ENCODE measurements around the gene KCNN3. TPM values are rescaled to one million over a fixed set of nuclear protein-coding genes. Genes with fewer than 3 reads are reported as not detected.

Gene KCNN3
- total RNA-seq, 1 donor = 0.09 TPM

- DNase-seq (ENCODE audit: low read depth) = no peak
- TF ChIP-seq CTCF (IDR thresholded peaks at IDR 0.05; ENCODE audit: insufficient read depth, low read length) = no peak
- no peak overlapping the region for H3K4me3 ChIP-seq (ENCODE audit: low read depth, low read length)
These were observed 116.7 kb downstream of the KCNN3 start for GRCh38 chr1:154753426-154753825.

- DNase-seq (ENCODE audit: low read depth) = no peak
- no peak overlapping the region for H3K4me3 ChIP-seq (ENCODE audit: low read depth, low read length)
- TF ChIP-seq CTCF (IDR thresholded peaks at IDR 0.05; ENCODE audit: insufficient read depth, low read length) = no peak
These were observed 117.6 kb downstream of the KCNN3 start for GRCh38 chr1:154752273-154753030.

- no peak overlapping the region for H3K4me3 ChIP-seq (ENCODE audit: low read depth, low read length)
- peak; percentile 90 for DNase-seq (ENCODE audit: low read depth)
- TF ChIP-seq CTCF (IDR thresholded peaks at IDR 0.05; ENCODE audit: insufficient read depth, low read length) = no peak
These were observed 118.4 kb downstream of the KCNN3 start for GRCh38 chr1:154751690-154752089.

GRCh38 chr1:154750681-154751665, 119.1 kb downstream of the KCNN3 start:
- no peak for TF ChIP-seq CTCF (IDR thresholded peaks at IDR 0.05; ENCODE audit: insufficient read depth, low read length)
- no peak overlapping the region for H3K4me3 ChIP-seq (ENCODE audit: low read depth, low read length)
- DNase-seq (ENCODE audit: low read depth) = no peak

GRCh38 chr1:154749078-154749760, 120.9 kb downstream of the KCNN3 start:
- TF ChIP-seq CTCF (IDR thresholded peaks at IDR 0.05; ENCODE audit: insufficient read depth, low read length) = peak; percentile 37
- no peak overlapping the region for H3K4me3 ChIP-seq (ENCODE audit: low read depth, low read length)
- DNase-seq (ENCODE audit: low read depth) = peak; percentile 61

GRCh38 chr1:154748405-154748775, 121.7 kb downstream of the KCNN3 start:
- no peak for DNase-seq (ENCODE audit: low read depth)
- H3K4me3 ChIP-seq (ENCODE audit: low read depth, low read length) = no peak overlapping the region
- no peak for TF ChIP-seq CTCF (IDR thresholded peaks at IDR 0.05; ENCODE audit: insufficient read depth, low read length)
